Measurements from ENCODE around the gene RASSF7.

The RASSF7 gene

GRCh38 chr11:584287-584686 is 23.5 kb downstream of the RASSF7 start:
- no peak for DNase-seq (ENCODE audit: low read depth in 3 of 3)

- DNase-seq (ENCODE audit: low read depth in 3 of 3), result no peak
Measured at GRCh38 chr11:586376-587316, 25.9 kb downstream of the RASSF7 start.

GRCh38 chr11:587546-587945 is 26.8 kb downstream of the RASSF7 start:
- DNase-seq (ENCODE audit: low read depth in 3 of 3), result no peak

- DNase-seq (ENCODE audit: low read depth in 3 of 3), result peak; percentile 41 to 60 (median 54)
Measured at GRCh38 chr11:587978-588380, 27.2 kb downstream of the RASSF7 start.

GRCh38 chr11:589798-590197 is 29.0 kb downstream of the RASSF7 start:
- DNase-seq (ENCODE audit: low read depth in 3 of 3), result no peak

GRCh38 chr11:590997-591396 is 30.2 kb downstream of the RASSF7 start:
- no peak for DNase-seq (ENCODE audit: low read depth in 3 of 3)

- DNase-seq (ENCODE audit: low read depth in 3 of 3), result no peak
Measured at GRCh38 chr11:592501-592900, 31.7 kb downstream of the RASSF7 start.

- no peak for DNase-seq (ENCODE audit: low read depth in 3 of 3)
Measured at GRCh38 chr11:592918-593317, 32.1 kb downstream of the RASSF7 start.

- no peak for DNase-seq (ENCODE audit: low read depth in 3 of 3)
Measured at GRCh38 chr11:593347-593746, 32.6 kb downstream of the RASSF7 start.

- no peak for DNase-seq (ENCODE audit: low read depth in 3 of 3)
Measured at GRCh38 chr11:595400-595799, 34.6 kb downstream of the RASSF7 start.

- DNase-seq (ENCODE audit: low read depth in 3 of 3), result no peak
Measured at GRCh38 chr11:596374-596773, 35.6 kb downstream of the RASSF7 start.

GRCh38 chr11:597166-597725 is 36.5 kb downstream of the RASSF7 start:
- no peak for DNase-seq (ENCODE audit: low read depth in 3 of 3)

GRCh38 chr11:598005-598680 is 37.4 kb downstream of the RASSF7 start:
- no peak for DNase-seq (ENCODE audit: low read depth in 3 of 3)

- no peak for DNase-seq (ENCODE audit: low read depth in 3 of 3)
Measured at GRCh38 chr11:601573-602245, 40.9 kb downstream of the RASSF7 start.

GRCh38 chr11:603154-603553 is 42.4 kb downstream of the RASSF7 start:
- no peak for DNase-seq (ENCODE audit: low read depth in 3 of 3)

- no peak for DNase-seq (ENCODE audit: low read depth in 3 of 3)
Measured at GRCh38 chr11:605286-606129, 44.7 kb downstream of the RASSF7 start.

GRCh38 chr11:606245-606644 is 45.5 kb downstream of the RASSF7 start:
- no peak for DNase-seq (ENCODE audit: low read depth in 3 of 3)

- no peak for DNase-seq (ENCODE audit: low read depth in 3 of 3)
Measured at GRCh38 chr11:607020-607780, 46.4 kb downstream of the RASSF7 start.

- no peak for DNase-seq (ENCODE audit: low read depth in 3 of 3)
Measured at GRCh38 chr11:607971-608659, 47.3 kb downstream of the RASSF7 start.

GRCh38 chr11:608791-609251 is 48.1 kb downstream of the RASSF7 start:
- no peak for DNase-seq (ENCODE audit: low read depth in 3 of 3)

Data from stimulated activated CD4-positive, alpha-beta T cell treated with anti-CD3 and anti-CD28 coated beads, TNF-alpha, amount 100 ng/mL, for 4 hours (primary cell).